Measurements from ENCODE around the gene TMEM174.

The TMEM174 gene

DNA sequence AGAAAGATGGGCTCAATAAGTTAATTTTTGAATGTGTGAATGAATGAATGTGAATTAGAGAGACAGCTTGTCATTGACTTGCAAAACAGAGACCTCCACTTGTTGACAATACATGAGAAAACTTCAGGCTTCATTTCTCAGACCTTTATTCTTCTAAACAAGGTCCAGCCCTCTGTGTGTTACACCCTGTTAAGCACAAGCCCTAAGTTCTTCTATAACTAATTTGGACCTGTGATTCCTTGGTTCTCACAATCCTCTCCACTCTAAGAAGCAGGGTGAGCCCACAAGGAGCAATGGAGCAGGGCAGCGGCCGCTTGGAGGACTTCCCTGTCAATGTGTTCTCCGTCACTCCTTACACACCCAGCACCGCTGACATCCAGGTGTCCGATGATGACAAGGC lies at the start of gene TMEM174:
Gene TMEM174, plus strand, starts transcription at position 243 of the 400 bp plus-strand sequence. Its CDS starts 51 bp downstream, at position 294.
- DNase-seq, result no peak

- no peak for DNase-seq
These were observed 47.7 kb upstream of the TMEM174 start for GRCh38 chr5:73125289-73125688.

- no peak for DNase-seq
These were observed 46.6 kb upstream of the TMEM174 start for GRCh38 chr5:73126381-73126780.

DNA sequence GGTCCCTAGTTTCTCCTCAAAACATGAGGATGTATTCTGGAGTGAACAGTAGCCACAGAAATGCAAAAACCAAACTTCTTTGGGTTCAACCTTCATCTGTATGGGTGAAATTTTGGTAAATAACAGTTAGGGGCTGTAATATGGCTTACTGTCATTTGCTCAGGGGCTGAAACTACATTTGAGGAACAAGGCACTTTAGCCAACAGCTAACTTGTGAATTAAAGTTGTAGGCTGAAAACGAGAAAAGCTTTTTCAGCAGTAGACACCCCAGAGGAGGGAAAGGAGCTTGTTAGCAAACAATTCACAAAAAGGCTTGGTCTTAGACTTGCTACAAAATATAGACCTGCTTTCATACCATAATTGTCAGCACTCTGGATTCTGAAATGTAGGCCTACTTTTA lies 46.0 kb upstream of the TMEM174 start:
- DNase-seq, result no peak

DNA sequence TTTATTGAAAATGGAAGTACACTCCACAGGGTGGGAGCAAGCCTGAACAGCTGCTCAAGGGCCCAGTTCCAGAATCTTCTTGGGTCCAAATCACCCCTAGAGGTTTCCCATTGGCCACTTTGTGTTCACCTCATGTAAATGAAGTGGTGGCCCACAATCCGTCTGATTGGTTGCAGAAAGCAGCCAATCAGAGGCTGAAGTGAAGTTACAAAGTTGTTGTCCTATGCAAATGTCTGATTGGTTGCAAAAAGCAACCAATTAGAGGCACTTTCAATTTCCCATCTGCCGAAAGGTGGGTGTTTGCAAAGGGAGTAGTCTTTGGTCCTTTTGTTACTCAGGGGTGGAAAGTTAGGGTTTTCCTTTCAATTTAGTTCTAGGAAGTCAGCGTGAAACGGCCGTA lies 43.9 kb upstream of the TMEM174 start:
- peak; percentile 7 for DNase-seq

- DNase-seq, result no peak
These were observed 42.2 kb upstream of the TMEM174 start for GRCh38 chr5:73130811-73131210.

DNA sequence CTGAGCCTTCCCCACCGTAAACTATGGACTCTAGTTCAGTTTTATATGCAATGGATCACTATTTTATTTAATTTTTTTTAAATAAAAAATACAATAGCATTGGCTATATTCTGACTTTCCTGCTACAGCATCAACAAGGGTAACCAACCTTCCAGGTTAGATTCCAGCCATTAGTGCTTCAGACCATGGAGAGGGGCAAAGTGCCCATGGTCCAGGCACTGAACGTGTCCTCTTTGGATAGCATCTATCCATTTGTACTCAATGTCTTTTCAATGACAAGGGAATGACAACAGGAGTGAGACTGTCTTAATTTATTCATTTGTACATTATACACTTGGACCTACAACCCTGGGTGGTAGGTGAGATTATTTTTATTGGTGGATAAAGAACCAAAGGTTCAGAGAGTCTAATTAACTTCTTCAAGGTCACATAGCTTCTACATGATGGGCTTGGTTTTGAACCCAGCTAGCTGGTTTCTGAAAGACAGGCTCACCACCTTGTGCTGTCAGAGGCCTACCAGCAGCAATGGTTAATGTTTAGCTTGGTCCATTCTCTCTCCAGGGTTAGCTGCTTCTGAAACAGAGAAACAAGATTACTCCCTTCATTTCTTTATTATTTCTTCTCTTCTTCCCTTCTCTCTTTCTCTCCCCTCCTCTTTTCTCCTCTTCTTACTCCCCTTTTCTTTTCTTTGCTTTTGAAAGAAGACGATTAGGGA lies 41.1 kb upstream of the TMEM174 start:
- DNase-seq, result no peak

DNA sequence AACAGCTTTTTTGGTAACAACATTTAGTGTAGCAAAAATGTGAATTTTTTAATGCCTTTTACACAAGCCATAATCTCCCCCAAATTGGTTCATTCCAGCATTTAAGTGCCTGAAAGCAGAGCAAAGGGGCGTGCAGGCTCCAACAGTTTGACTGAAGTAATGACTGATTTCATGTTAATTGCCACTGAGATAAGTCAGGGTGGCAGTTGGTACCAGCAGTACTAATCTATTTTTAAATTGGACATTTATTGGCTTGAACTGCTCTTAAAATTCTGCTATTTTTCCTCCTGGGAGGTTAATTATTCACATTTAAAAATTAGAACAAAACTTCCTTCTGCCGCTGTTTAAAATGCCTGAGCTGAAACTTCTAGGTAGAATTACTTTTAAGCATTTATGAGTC lies 40.2 kb upstream of the TMEM174 start:
- DNase-seq, result no peak

DNA sequence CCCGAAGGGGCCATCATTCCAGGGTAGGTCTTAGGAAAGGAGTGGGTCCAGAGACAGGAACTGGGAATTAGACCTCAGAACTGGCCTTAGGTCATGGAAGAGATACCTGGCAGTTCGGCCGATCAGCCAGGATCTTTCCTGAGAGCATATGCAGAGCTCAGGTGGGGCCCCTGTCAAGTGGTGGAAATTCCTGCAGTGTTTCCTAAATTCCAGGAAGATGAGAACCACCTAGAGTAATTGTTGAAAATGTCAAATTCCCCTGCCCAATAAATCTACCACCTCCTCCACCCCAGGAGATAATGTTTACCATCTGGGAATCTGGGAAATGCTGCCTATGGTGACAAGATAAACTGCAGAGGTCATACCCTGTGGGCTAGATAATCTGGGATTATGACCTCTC lies 38.0 kb upstream of the TMEM174 start:
- no peak for DNase-seq

GRCh38 chr5:73135429-73136054 lies 37.5 kb upstream of the TMEM174 start:
- DNase-seq, result no peak

DNA sequence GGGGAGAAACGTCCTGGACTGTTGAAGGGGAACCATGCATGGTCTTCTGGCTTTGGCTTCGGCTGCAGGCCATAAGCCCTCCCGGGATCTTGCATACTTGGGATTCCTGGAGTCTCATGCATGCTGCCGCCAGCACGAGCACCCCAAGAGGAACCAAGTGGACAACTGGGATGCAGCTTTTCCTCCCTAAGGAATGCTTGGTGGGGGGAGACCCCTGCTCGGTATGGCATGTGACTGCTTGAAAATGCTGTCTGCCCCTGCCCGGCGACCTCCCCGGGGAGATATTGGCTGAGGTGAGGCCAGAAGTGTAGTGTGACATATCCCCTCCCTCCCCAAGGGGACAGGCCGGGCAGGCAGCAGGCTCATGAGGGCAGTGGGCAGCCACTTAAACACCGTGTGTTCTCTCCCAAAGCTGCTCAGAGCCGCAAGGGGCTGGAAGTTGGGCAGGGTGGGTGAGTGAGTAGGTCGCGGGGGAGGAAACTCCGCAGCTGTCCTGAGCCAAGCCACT lies 36.9 kb upstream of the TMEM174 start:
- DNase-seq, result no peak

DNA sequence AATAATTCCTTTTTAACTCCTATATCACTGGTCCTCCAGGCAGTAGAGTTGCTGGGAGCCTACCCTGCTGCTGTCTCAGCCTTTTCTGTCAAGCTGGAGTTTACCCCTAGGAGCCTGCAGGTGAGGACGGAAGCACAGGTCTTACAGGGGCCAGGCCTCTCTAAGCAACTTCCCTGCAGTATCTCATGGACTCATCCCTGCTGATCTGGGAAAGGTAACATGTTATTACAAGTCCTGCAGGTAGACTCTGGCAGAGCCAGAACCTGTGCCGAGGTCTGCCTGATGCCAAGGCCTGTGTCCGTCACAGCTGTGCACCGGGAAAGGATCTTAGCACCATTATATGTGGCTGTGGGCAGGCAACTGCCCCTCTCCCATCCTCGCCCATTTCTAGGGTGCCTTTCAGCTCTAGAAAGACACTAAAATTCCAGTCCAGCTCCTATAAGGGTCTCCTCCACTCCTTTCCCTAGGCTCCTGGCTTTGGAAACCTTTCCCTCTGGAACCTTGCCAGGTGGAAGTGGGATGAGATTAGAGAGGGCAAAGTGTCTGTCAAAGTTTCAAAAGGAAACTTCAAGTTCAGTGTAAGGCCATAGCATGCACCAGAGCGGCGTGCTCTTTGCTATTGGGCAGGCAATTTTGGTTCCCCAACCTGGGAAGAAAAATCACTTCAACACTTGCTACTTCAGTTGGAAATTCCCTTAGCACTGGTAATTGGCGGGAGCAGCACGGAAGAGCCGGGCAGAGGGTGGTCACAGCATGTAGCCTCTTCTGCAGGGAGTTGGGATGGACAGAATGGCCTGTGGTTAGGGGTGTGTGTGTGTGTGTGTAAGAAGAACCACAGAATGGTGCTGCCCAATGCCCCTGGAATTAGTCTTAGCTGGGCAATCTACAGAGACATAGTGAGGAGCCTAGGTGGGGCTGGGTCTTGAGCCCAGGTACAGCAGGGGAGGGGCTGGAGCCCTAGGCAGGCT lies 35.1 kb upstream of the TMEM174 start:
- DNase-seq, result peak; percentile 42

DNA sequence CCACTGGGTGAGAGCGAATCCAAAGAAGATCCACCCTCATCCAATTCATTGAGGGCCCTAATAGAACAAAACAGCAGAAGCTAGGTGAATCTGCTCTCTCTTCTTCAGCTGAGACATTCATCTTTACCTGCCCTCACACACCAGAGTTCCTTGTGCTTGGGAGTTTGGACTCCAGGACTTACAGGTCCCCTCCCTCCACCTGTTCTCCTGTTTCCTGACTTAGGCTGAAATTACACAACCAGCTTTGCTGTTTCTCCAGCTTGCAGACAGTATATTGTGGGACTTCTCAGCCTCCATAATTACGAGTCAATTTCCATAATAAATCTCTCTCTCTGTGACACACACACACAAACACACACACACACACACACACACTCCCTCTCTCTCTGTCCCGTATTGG lies 33.5 kb upstream of the TMEM174 start:
- DNase-seq, result no peak

GRCh38 chr5:73140801-73141200 lies 32.2 kb upstream of the TMEM174 start:
- DNase-seq, result no peak

GRCh38 chr5:73142035-73142434 lies 31.0 kb upstream of the TMEM174 start:
- DNase-seq, result no peak

GRCh38 chr5:73143716-73144115 lies 29.3 kb upstream of the TMEM174 start:
- DNase-seq, result no peak

DNA sequence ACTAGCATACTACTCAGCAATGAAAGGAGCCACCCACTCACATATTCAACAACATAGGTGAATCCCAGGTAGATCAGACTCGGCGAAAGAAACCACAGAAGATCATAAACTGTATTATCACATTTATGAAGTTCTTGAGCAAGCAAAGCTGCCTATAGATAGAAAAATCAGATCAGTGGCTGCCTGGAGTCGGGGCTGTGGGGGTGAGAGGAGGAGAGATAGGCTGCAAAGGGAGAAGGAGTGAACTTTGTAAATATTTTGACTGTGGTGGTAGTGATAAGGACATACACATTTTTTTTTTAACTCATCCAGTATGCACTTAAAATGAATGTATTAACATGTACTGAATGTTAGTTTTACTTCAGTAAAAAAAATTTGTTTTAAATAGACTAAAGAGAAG lies 23.5 kb upstream of the TMEM174 start:
- no peak for DNase-seq

GRCh38 chr5:73150876-73151275 lies 22.1 kb upstream of the TMEM174 start:
- DNase-seq, result no peak

DNA sequence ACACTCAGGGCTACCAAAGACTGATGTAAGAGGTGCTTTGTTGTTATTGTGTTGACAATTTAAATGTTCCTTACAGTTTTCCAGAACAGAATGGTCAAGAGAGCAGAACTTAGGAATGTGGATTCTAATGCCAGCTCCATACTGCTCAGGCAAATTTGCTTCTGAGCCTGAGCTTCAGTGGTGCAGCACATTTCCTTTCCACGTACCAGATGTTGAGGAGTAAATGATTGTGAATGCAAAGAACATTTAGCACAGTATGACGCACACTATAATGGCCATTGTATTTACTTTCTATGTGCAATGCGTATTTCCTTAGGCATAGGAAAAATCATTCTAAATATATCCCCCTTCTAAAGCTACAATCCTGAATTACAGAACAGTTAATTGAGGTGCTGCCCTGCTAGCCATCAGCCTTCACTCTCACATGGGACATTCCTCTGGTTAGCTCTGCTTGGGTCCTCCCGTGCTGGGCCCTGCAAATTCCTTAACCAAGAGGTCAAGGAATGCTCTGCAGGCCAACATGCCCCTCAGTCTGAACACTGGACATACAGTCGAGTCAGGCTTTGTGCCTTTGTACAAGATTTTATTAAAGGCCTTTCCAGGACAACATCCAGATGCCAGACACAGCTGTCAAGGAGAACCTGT lies 21.1 kb upstream of the TMEM174 start:
- no peak for DNase-seq

DNA sequence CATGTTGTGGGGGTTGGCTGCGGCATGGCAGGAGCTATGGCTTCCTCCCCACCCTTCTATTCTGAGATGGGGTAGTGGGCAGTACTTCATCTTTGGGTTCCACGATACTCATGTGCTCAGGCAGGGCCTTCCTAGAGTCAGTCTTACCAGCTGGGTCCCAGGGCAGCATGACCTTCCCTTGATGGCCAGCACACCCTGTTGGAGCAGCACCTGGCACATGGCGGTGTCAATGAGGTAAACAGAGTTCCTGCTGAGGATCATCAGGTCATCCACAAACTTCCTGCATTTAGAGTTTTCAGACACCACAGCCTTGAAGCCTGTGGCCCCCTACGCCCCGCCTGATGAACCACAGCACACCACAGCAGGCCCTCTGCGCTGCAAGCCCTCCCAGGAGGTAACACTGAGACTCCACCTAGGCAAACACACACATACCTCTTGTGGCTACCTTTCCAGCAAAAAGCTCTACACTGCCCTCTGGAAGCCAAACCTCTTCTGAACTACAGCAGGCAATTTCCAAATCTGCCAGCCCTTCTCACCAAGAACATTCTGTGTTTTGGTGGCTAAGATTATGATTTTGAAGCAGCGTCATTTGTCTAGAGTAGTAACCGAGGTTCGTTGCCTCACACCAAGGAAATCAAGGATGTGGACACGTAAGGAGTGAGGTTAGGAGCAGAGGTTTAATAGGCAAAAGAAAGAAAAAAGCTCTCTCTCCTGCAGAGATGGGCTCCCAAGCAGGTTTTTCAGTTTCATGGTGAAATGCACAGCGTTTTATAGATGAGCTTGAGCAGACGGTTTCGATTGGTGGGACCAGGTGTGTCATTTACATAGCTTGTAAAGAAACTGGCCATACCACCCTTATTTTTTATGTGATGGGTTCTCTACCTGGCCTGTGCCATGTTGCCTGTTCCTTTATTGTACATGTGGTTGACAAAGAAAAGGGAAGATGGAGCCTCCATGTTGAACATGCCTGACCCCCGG lies 20.3 kb upstream of the TMEM174 start:
- no peak for DNase-seq

- no peak for DNase-seq
These were observed 19.5 kb upstream of the TMEM174 start for GRCh38 chr5:73153513-73153912.

Measured in activated CD8-positive, alpha-beta memory T cell treated with anti-CD3 and anti-CD28 coated beads for 24 hours (primary cell).